A673 (cell line): ENCODE measurements around the gene GPR156.

Experiments
- CTCF ChIP-seq: fragments of 300-800, 200-600 bp; sonication (generic); conservative IDR thresholded peaks from 2 replicates; pipeline ENCODE4 v1.5.1; 2017; ENCODE audit warnings: low read depth, mild to moderate bottlenecking, antibody characterized with exemption, low read length, moderate library complexity, mixed read lengths
- EZH2 ChIP-seq: fragments of 200-600 bp; sonication (generic); IDR thresholded peaks from 2 replicates; pipeline ENCODE4 v1.6.1; 2017; ENCODE audit warnings: borderline replicate concordance, low read depth, mild to moderate bottlenecking, mixed read lengths, antibody characterized with exemption, low read length; ENCODE audit not compliant: poor library complexity, severe bottlenecking

- TF ChIP-seq CTCF (no peak), EZH2 (no peak)
Measured at GRCh38 chr3:120162400-120162799, 122.6 kb downstream of the GPR156 start.
